HepG2 (cell line): ENCODE data around the gene CDC14A. TPM values are rescaled to one million over a fixed set of nuclear protein-coding genes. Genes with fewer than 3 reads are reported as not detected.

Experiments used
- AFF4 ChIP-seq: sonication (generic); formaldehyde crosslinking; IDR thresholded peaks from 2 replicates; pipeline ENCODE4 v1.4.0; 2020; ENCODE audit warnings: missing genetic modification reagents
- ARNTL ChIP-seq: sonication (generic); formaldehyde crosslinking; IDR thresholded peaks from 2 replicates; pipeline ENCODE4 v1.4.0; 2020; ENCODE audit warnings: mild to moderate bottlenecking, missing genetic modification reagents
- CBX1 ChIP-seq: IDR thresholded peaks from one replicate; pipeline ENCODE4 v1.6.1; 2016; ENCODE audit warnings: antibody characterized with exemption, low read depth
- CEBPB ChIP-seq: IDR thresholded peaks from 2 replicates; pipeline ENCODE4 v1.6.1; 2011; ENCODE audit warnings: low read depth, low read length, improper control_type of control experiment, borderline replicate concordance
- HDAC1 ChIP-seq: sonication (generic); formaldehyde crosslinking; IDR thresholded peaks from 2 replicates; pipeline ENCODE4 v1.5.1; 2020; ENCODE audit warnings: mild to moderate bottlenecking, missing genetic modification reagents
- HINFP ChIP-seq: sonication (generic); formaldehyde crosslinking; IDR thresholded peaks from 2 replicates; pipeline ENCODE4 v1.4.0; 2020; ENCODE audit warnings: low read depth, mild to moderate bottlenecking, missing genetic modification reagents
- MIER3 ChIP-seq: IDR thresholded peaks from 2 replicates; pipeline ENCODE4 v1.6.1; 2016; ENCODE audit warnings: missing compliant biosample characterization, borderline replicate concordance
- MLLT10 ChIP-seq: sonication (generic); formaldehyde crosslinking; IDR thresholded peaks from 2 replicates; pipeline ENCODE4 v1.4.0; 2020; ENCODE audit warnings: missing genetic modification reagents
- NFKBIZ ChIP-seq: IDR thresholded peaks from 2 replicates; pipeline ENCODE4 v1.6.1; 2018; ENCODE audit warnings: missing genetic modification reagents, missing compliant biosample characterization
- RAD21 ChIP-seq: fragments of 450-650 bp; formaldehyde crosslinking; IDR thresholded peaks from 2 replicates; pipeline ENCODE4 v1.5.0; 2020; ENCODE audit warnings: mild to moderate bottlenecking
- ZNF891 ChIP-seq: sonication (generic); formaldehyde crosslinking; IDR thresholded peaks from 2 replicates; pipeline ENCODE4 v1.5.0; 2020; ENCODE audit warnings: mild to moderate bottlenecking, missing genetic modification reagents
- polyA plus RNA-seq, 8 experiments: library from polyadenylated mRNA; depleted of rRNA in 3 of 8; stranded (reverse) in 7 of 8; unstranded in 1 of 8; fragments of >200 nt; fragmentation: Illumina TruSeq in 4 of 8; extraction: Trizol in 4 of 8; gene quantifications; 2 replicates each; pipeline versions ENCODE4 v1.2.1 to v1.2.3, GENCODE V29; 2011 to 2016; ENCODE audit warnings: low read depth in 4 of 8, missing spikeins in 1 of 8, mixed read lengths in 1 of 8; ENCODE audit not compliant: insufficient read depth in 1 of 8
- total RNA-seq, 5 experiments: library from RNA; depleted of rRNA; stranded (reverse); fragments of >200 nt; fragmentation: Illumina TruSeq; extraction: Trizol; gene quantifications; 2 replicates each; pipeline ENCODE4 v1.2.3, GENCODE V29; 2016; ENCODE audit warnings: low read depth in 1 of 5
- TF ChIP-seq, protein P1 (sequence below): sonication (generic); formaldehyde crosslinking; IDR thresholded peaks from 2 replicates; pipeline ENCODE4 v1.4.0; 2020; ENCODE audit warnings: missing genetic modification reagents

CDC14A gene
- total and polyA plus RNA-seq, 2 of the 13 experiments (the other 11 are each of a cell fraction or from before 2014, with no cell fraction given) = 2.8 to 4.9 TPM

GRCh38 chr1:100443811-100444571, 91.7 kb downstream of the CDC14A start (continued):
- TF ChIP-seq AFF4 (CRISPR knock-in tag) (no peak), CBX1 (no peak), HDAC1 (no peak), CEBPB (no peak), HINFP (no peak), MIER3 (CRISPR knock-in tag) (no peak), NFKBIZ (CRISPR knock-in tag) (no peak), ARNTL (CRISPR knock-in tag) (no peak), ZNF891 (no peak), MLLT10 (CRISPR knock-in tag) (no peak), RAD21 (no peak)
- TF ChIP-seq, protein P1, sequence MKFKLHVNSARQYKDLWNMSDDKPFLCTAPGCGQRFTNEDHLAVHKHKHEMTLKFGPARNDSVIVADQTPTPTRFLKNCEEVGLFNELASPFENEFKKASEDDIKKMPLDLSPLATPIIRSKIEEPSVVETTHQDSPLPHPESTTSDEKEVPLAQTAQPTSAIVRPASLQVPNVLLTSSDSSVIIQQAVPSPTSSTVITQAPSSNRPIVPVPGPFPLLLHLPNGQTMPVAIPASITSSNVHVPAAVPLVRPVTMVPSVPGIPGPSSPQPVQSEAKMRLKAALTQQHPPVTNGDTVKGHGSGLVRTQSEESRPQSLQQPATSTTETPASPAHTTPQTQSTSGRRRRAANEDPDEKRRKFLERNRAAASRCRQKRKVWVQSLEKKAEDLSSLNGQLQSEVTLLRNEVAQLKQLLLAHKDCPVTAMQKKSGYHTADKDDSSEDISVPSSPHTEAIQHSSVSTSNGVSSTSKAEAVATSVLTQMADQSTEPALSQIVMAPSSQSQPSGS (CRISPR knock-in tag) = no peak
